H1 (cell line): ENCODE results near the gene HIVEP3.

Experiments used
- CTCF ChIP-seq, 3 experiments: IDR thresholded peaks; 1 replicate in 2 of 3; 2 replicates in 1 of 3; pipeline versions ENCODE4 v1.5.1 to v1.6.1; 2011; ENCODE audit warnings: low read length in 3 of 3, mild to moderate bottlenecking in 3 of 3, inconsistent platforms in 2 of 3, low read depth in 1 of 3, moderate library complexity in 1 of 3; ENCODE audit not compliant: insufficient read depth in 1 of 3; ENCODE audit errors: control extremely low read depth in 1 of 3
- EZH2 ChIP-seq: fragments of 200-600 bp; sonication (generic); IDR thresholded peaks from 2 replicates; pipeline ENCODE4 v1.7.1; 2012; ENCODE audit warnings: low read depth, mild to moderate bottlenecking, moderate library complexity, low read length, inconsistent platforms; ENCODE audit not compliant: severe bottlenecking
- JUND ChIP-seq: IDR thresholded peaks from 2 replicates; pipeline ENCODE4 v1.6.1; 2011; ENCODE audit warnings: mild to moderate bottlenecking, improper control_type of control experiment, low read length
- POLR2A ChIP-seq, 2 experiments: IDR thresholded peaks; 1 replicate in 1 of 2; 2 replicates in 1 of 2; pipeline ENCODE4 v1.6.1; 2011; ENCODE audit warnings: low read depth in 2 of 2, low read length in 2 of 2, mild to moderate bottlenecking in 2 of 2; ENCODE audit errors: control extremely low read depth in 1 of 2
- RAD21 ChIP-seq, 2 experiments: IDR thresholded peaks in 1 of 2; conservative IDR thresholded peaks in 1 of 2; 2 replicates each; pipeline ENCODE4 v1.6.1; 2011; ENCODE audit warnings: low read depth in 2 of 2, low read length in 2 of 2, improper control_type of control experiment in 1 of 2, inconsistent platforms in 1 of 2, mild to moderate bottlenecking in 1 of 2, moderate library complexity in 1 of 2
- RBBP5 ChIP-seq: IDR thresholded peaks from 2 replicates; pipeline ENCODE4 v1.7.1; 2012; ENCODE audit warnings: low read depth, mild to moderate bottlenecking, inconsistent platforms, low read length, moderate library complexity, borderline replicate concordance
- SP1 ChIP-seq: IDR thresholded peaks from 2 replicates; pipeline ENCODE4 v1.6.1; 2011; ENCODE audit warnings: low read depth, low read length
- TF ChIP-seq, protein P1 (sequence below): IDR thresholded peaks from 2 replicates; pipeline ENCODE4 v1.6.1; 2011; ENCODE audit warnings: low read length, improper control_type of control experiment

GRCh38 chr1:41695118-41695745, 223.5 kb downstream of the HIVEP3 start:
- TF ChIP-seq JUND (no peak), POLR2A (IDR thresholded peaks at IDR 0.05; ENCODE audit: control extremely low read depth in 1 of 2, low read depth in 2 of 2, low read length in 2 of 2) (no peak), SP1 (no peak), CTCF (IDR thresholded peaks at IDR 0.05; ENCODE audit: control extremely low read depth in 1 of 3, insufficient read depth in 1 of 3, low read depth in 1 of 3, low read length in 3 of 3) (no peak), RAD21 (IDR thresholded peaks at IDR 0.05 in 1 of 2, conservative IDR thresholded peaks at IDR 0.05 in 1 of 2; ENCODE audit: low read depth in 2 of 2, low read length in 2 of 2) (no peak), EZH2 (no peak), RBBP5 (no peak)
- TF ChIP-seq, protein P1, sequence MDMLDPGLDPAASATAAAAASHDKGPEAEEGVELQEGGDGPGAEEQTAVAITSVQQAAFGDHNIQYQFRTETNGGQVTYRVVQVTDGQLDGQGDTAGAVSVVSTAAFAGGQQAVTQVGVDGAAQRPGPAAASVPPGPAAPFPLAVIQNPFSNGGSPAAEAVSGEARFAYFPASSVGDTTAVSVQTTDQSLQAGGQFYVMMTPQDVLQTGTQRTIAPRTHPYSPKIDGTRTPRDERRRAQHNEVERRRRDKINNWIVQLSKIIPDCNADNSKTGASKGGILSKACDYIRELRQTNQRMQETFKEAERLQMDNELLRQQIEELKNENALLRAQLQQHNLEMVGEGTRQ: no peak
